NCI-H2196 treated with DMSO at 0.1 percent for 48 hours (cell line): ENCODE data around the gene ELANE.
A peak's percentile ranks its signal among the peaks of the same experiment; 100 is the strongest.
"Not testable (repeated sequence)": the region's sequence is repeated elsewhere in the genome, so short reads cannot be mapped to it uniquely, and the experiment has no call there.

ENCODE experiments used
- DNase-seq: peaks from one replicate; lab custom pipeline; 2025; ENCODE audit not compliant: unreplicated experiment; lab: John Stamatoyannopoulos, UW

The ELANE gene

GRCh38 chr19:876780-877314 is 24.7 kb downstream of the ELANE start:
- DNase-seq, result no peak

- DNase-seq, result not testable (repeated sequence)
Measured at GRCh38 chr19:877992-878660, 26.0 kb downstream of the ELANE start.

- DNase-seq, result not testable (repeated sequence)
Measured at GRCh38 chr19:878751-879561, 26.9 kb downstream of the ELANE start.

GRCh38 chr19:879711-880438 is 27.8 kb downstream of the ELANE start:
- no peak for DNase-seq

- DNase-seq, result no peak
Measured at GRCh38 chr19:881385-882071, 29.4 kb downstream of the ELANE start.

- no peak for DNase-seq
Measured at GRCh38 chr19:882871-883497, 30.9 kb downstream of the ELANE start.

- DNase-seq, result peak; percentile 91
Measured at GRCh38 chr19:883661-884211, 31.6 kb downstream of the ELANE start.

GRCh38 chr19:884420-885211 is 32.5 kb downstream of the ELANE start:
- no peak for DNase-seq

- no peak for DNase-seq
Measured at GRCh38 chr19:885536-886224, 33.6 kb downstream of the ELANE start.

- no peak for DNase-seq
Measured at GRCh38 chr19:887072-887471, 35.0 kb downstream of the ELANE start.

- DNase-seq, result no peak
Measured at GRCh38 chr19:887599-887998, 35.5 kb downstream of the ELANE start.

GRCh38 chr19:888581-889385 is 36.7 kb downstream of the ELANE start:
- no peak for DNase-seq

- no peak for DNase-seq
Measured at GRCh38 chr19:889662-890295, 37.7 kb downstream of the ELANE start.

GRCh38 chr19:890831-891230 is 38.7 kb downstream of the ELANE start:
- no peak for DNase-seq

- DNase-seq, result not testable (repeated sequence)
Measured at GRCh38 chr19:891421-892200, 39.5 kb downstream of the ELANE start.

- DNase-seq, result no peak
Measured at GRCh38 chr19:892243-892893, 40.3 kb downstream of the ELANE start.
